GM13977 (cell line): ENCODE results near the gene BPIFB1.

Experiments used
- DNase-seq: peaks from one replicate; pipeline ENCODE4 v3.0.0; 2012; ENCODE audit warnings: low spot score
- CTCF ChIP-seq: IDR thresholded peaks from 2 replicates; pipeline ENCODE4 v1.5.1; 2012; ENCODE audit warnings: mild to moderate bottlenecking, control low read depth; ENCODE audit not compliant: insufficient read depth; ENCODE audit errors: extremely low read depth, missing control alignments
- in situ Hi-C: fragments of 300-500 bp; cut with MboI; formaldehyde crosslinking; loops from one replicate; pipeline ENCODE4 v1.12.0; 2022; ENCODE audit warnings: low sequenced_read_pairs, low pct_unique_long_range_greater_than_20kb, mixed read lengths, inconsistent platforms; ENCODE audit not compliant: unreplicated experiment

The BPIFB1 gene

GRCh38 chr20:33308668-33309067, 25.7 kb downstream of the BPIFB1 start:
- in situ Hi-C loops = no loop called here
- no peak for TF ChIP-seq CTCF
- DNase-seq = no peak

- TF ChIP-seq CTCF = no peak
- no peak for DNase-seq
- in situ Hi-C loops = no loop called here
Measured at GRCh38 chr20:33309631-33310030, 26.6 kb downstream of the BPIFB1 start.

GRCh38 chr20:33310327-33310899, 27.4 kb downstream of the BPIFB1 start:
- DNase-seq = no peak
- in situ Hi-C loops = no loop called here
- TF ChIP-seq CTCF = no peak

- no peak for TF ChIP-seq CTCF
- in situ Hi-C loops = no loop called here
- DNase-seq = no peak
Measured at GRCh38 chr20:33311011-33311410, 28.0 kb downstream of the BPIFB1 start.

GRCh38 chr20:33311996-33312395, 29.0 kb downstream of the BPIFB1 start:
- TF ChIP-seq CTCF = no peak
- in situ Hi-C loops = no loop called here

GRCh38 chr20:33312583-33312982, 29.6 kb downstream of the BPIFB1 start:
- TF ChIP-seq CTCF = no peak
- in situ Hi-C loops = no loop called here
- DNase-seq = no peak

More at GRCh38 chr20:33311996-33312395, 29.0 kb downstream of the BPIFB1 start:
- DNase-seq = no peak

- in situ Hi-C loops = no loop called here
- no peak for TF ChIP-seq CTCF
- DNase-seq = no peak
Measured at GRCh38 chr20:33313686-33314314, 30.8 kb downstream of the BPIFB1 start.
